MM.1S (cell line): ENCODE measurements around the gene TNK1.
"Not testable (repeated sequence)": the region's sequence is repeated elsewhere in the genome, so short reads cannot be mapped to it uniquely, and the experiment has no call there.

Source experiments
- DNase-seq: peaks from one replicate; pipeline ENCODE4 v3.0.0-alpha.2; 2015
- H2AFZ ChIP-seq: fragments of 300-600 bp; sonication (generic); 2 replicates; pipeline ENCODE4 v1.6.0; 2016; ENCODE audit warnings: antibody characterized with exemption, low read length
- H3F3A ChIP-seq: fragments of 300-600 bp; sonication (generic); 2 replicates; pipeline ENCODE4 v1.6.1; 2016; ENCODE audit warnings: mild to moderate bottlenecking, antibody characterized with exemption, low read length, moderate library complexity, mixed read lengths; ENCODE audit not compliant: insufficient read depth
- H3K27ac ChIP-seq: fragments of 300-600 bp; sonication (generic); 2 replicates; pipeline ENCODE4 v1.5.1; 2016; ENCODE audit warnings: mild to moderate bottlenecking, low read length
- H3K27me3 ChIP-seq: fragments of 300-600 bp; sonication (generic); replicated peaks from 2 replicates; pipeline ENCODE4 v1.6.0; 2016; ENCODE audit warnings: low read length; ENCODE audit not compliant: insufficient read depth
- H3K36me3 ChIP-seq: fragments of 300-600 bp; sonication (generic); replicated peaks from 2 replicates; pipeline ENCODE4 v1.6.1; 2016; ENCODE audit warnings: mild to moderate bottlenecking, low read length, mixed read lengths; ENCODE audit not compliant: insufficient read depth
- H3K4me1 ChIP-seq: fragments of 300-600 bp; sonication (generic); 2 replicates; pipeline ENCODE4 v1.6.1; 2016; ENCODE audit warnings: low read length, mixed read lengths
- H3K4me2 ChIP-seq: fragments of 300-600 bp; sonication (generic); 2 replicates; pipeline ENCODE4 v1.6.0; 2016; ENCODE audit warnings: low read depth, low read length
- H3K4me3 ChIP-seq: fragments of 300-600 bp; sonication (generic); 2 replicates; pipeline ENCODE4 v1.5.1; 2016; ENCODE audit warnings: low read length, mixed read lengths
- H3K79me2 ChIP-seq: fragments of 300-600 bp; sonication (generic); 2 replicates; pipeline ENCODE4 v1.6.1; 2016; ENCODE audit warnings: mixed run types, low read length, mixed read lengths
- H3K9ac ChIP-seq: fragments of 300-600 bp; sonication (generic); 2 replicates; pipeline ENCODE4 v1.6.1; 2016; ENCODE audit warnings: low read length, mixed read lengths
- H3K9me2 ChIP-seq: fragments of 300-600 bp; sonication (generic); replicated peaks from 2 replicates; pipeline ENCODE4 v1.6.1; 2016; ENCODE audit warnings: mild to moderate bottlenecking, low read length, mixed read lengths; ENCODE audit not compliant: insufficient read depth
- H3K9me3 ChIP-seq: fragments of 300-600 bp; sonication (generic); replicated peaks from 2 replicates; pipeline ENCODE4 v1.6.1; 2016; ENCODE audit warnings: mild to moderate bottlenecking, low read length, mixed read lengths; ENCODE audit not compliant: insufficient read depth
- H4K20me1 ChIP-seq: fragments of 300-600 bp; sonication (generic); 2 replicates; pipeline ENCODE4 v1.6.1; 2016; ENCODE audit warnings: mild to moderate bottlenecking, low read length, moderate library complexity, mixed read lengths; ENCODE audit not compliant: insufficient read depth
- CTCF ChIP-seq: fragments of 300-600 bp; sonication (generic); IDR thresholded peaks from 2 replicates; pipeline ENCODE4 v1.5.1; 2016; ENCODE audit warnings: antibody characterized with exemption, low read length, mixed read lengths
- EZH2 ChIP-seq: fragments of 300-600 bp; sonication (generic); optimal IDR thresholded peaks from 2 replicates; pipeline ENCODE3; 2017; ENCODE audit warnings: low read depth, mild to moderate bottlenecking, antibody characterized with exemption, low read length, mixed read lengths
- EZH2phosphoT487 ChIP-seq: fragments of 300-600 bp; sonication (generic); IDR thresholded peaks from 2 replicates; pipeline ENCODE4 v1.6.1; 2018; ENCODE audit warnings: antibody characterized with exemption, low read length

The TNK1 gene

GRCh38 chr17:7380855-7381683 lies at the start of gene TNK1:
Gene TNK1, plus strand, starts transcription at chr17:7381089. Its CDS starts 1,838 bp downstream, at chr17:7382927.
- no peaks in the 10 kb centered on the region for H3K9me3 ChIP-seq
- H4K20me1 ChIP-seq: no peaks in the 10 kb centered on the region
- TF ChIP-seq CTCF (no peak), EZH2phosphoT487 (no peak), EZH2 (no peak)
- no peak within 1 kb of the TSS for H3K27ac ChIP-seq
- H3K27me3 ChIP-seq: peaks cover 51% of the 10 kb centered on the region
- H3K9ac ChIP-seq: no peak within 1 kb of the TSS
- H2AFZ ChIP-seq: no peak within 1 kb of the TSS
- no peaks in the 10 kb centered on the region for H3K79me2 ChIP-seq
- no peaks in the 10 kb centered on the region for H3K36me3 ChIP-seq
- DNase-seq: no peak
- no peak within 1 kb of the TSS for H3K4me3 ChIP-seq
- no peak within 1 kb of the TSS for H3K4me2 ChIP-seq
- H3K4me1 ChIP-seq: peaks cover 4% of the 10 kb centered on the region; the same call in 1 of the 2 replicates
- no peaks in the 10 kb centered on the region for H3K9me2 ChIP-seq
- H3F3A ChIP-seq: no peaks in the 10 kb centered on the region

DNA sequence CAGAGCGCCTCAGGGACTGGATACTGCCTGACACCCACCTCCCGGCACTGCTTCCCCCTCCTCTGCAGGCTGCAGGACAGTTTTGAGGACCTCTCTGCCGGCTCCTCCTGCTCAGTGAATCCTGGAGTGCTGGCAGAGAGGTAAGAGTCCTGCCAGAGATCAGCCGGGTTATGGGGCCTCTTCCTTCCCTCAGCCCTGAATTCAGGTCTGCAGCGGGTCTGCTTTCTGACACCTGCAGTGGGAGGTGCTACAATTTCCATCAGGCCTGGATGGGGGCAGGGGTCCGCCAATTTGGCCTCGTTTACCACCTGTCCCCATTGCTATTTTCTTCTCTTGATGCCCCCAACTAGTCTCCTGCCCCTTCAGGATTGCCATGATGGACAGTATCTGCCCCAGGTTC lies 48.8 kb upstream of the TNK1 start:
- Histone ChIP-seq H3K27ac (peak overlapping the region; percentile 19; the same call in 1 of the 2 replicates), H4K20me1 (no peaks in the 10 kb centered on the region), H3K4me2 (peak overlapping the region; percentile 38; the same call in 1 of the 2 replicates)

GRCh38 chr17:7332600-7333069 lies 48.3 kb upstream of the TNK1 start:
- peak; percentile 59 for DNase-seq
- H2AFZ ChIP-seq: peak overlapping the region; percentile 14; the same call in 1 of the 2 replicates
- peak overlapping the region; percentile 38; the same call in 1 of the 2 replicates for H3K4me2 ChIP-seq

More for the DNA sequence above, 48.8 kb upstream of the TNK1 start:
- no peak for TF ChIP-seq CTCF
- TF ChIP-seq EZH2phosphoT487: no peak
- no peak for TF ChIP-seq EZH2
- Histone ChIP-seq H3K4me1 (peaks cover 22% of the 10 kb centered on the region), H3F3A (peaks cover 9% of the 10 kb centered on the region), H3K79me2 (peaks cover 27% of the 10 kb centered on the region), H3K36me3 (no peaks in the 10 kb centered on the region), H2AFZ (peak overlapping the region; percentile 14; the same call in 1 of the 2 replicates), H3K4me3 (no peak overlapping the region), H3K9ac (no peak overlapping the region), H3K9me3 (no peaks in the 10 kb centered on the region), H3K27me3 (no peaks in the 10 kb centered on the region), H3K9me2 (no peaks in the 10 kb centered on the region)
- no peak for DNase-seq

More at GRCh38 chr17:7332600-7333069, 48.3 kb upstream of the TNK1 start:
- not testable (repeated sequence) for H3K4me3 ChIP-seq, H3K9ac ChIP-seq, H3F3A ChIP-seq, H4K20me1 ChIP-seq, H3K36me3 ChIP-seq, H3K27me3 ChIP-seq, H3K9me2 ChIP-seq, H3K9me3 ChIP-seq
- peak overlapping the region; percentile 19; the same call in 1 of the 2 replicates for H3K27ac ChIP-seq
- H3K79me2 ChIP-seq: peaks cover 27% of the 10 kb centered on the region
- peaks cover 22% of the 10 kb centered on the region for H3K4me1 ChIP-seq
